LNCAP (cell line): Measurements from ENCODE around the gene GNAL.

Experiments used
- CTCF ChIP-seq: fragments of 450-650 bp; IDR thresholded peaks from 2 replicates; pipeline ENCODE4 v1.5.1; 2017; ENCODE audit warnings: mild to moderate bottlenecking

Gene GNAL

DNA sequence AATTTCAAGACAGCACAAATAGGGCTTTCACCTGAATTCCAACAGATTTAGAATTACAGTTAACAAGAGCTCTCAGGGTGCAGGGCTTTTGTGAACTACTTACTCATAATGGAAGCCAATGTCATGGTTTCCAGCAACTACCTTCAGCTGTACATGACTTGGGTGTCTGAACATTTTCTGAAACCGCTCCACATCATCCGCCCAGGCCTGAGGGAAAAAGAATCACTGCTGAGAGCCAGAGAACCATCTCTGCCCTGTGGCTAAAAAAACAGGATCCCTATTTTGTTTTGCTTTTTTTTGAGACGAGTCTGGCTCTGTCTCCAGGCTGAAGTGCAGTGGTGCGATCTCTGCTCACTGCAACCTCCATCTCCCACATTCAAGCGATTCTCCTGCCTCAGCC, 200.2 kb downstream of the GNAL start:
- TF ChIP-seq CTCF, result no peak

DNA sequence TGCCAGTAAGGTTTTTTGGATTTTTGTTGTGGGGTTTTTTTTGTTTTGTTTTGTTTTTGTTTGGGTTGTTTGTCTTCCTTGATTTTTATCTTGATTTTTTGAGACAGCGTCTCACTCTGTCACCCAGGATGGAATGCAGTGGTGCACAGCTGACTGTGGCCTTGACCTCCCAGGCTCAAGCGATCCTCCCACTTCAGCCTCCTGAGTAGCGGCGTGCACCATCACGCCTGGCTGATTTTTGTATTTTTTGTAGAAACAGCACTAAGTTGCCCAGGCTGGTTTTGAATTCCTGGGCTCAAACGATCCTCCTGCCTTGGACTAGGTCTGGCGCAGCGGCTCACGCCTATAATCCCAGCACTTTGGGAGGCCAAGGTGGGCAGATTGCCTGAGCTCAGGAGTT, 202.7 kb downstream of the GNAL start:
- no peak for TF ChIP-seq CTCF

- no peak for TF ChIP-seq CTCF
These were observed 208.7 kb downstream of the GNAL start for GRCh38 chr18:11897781-11898180.

DNA sequence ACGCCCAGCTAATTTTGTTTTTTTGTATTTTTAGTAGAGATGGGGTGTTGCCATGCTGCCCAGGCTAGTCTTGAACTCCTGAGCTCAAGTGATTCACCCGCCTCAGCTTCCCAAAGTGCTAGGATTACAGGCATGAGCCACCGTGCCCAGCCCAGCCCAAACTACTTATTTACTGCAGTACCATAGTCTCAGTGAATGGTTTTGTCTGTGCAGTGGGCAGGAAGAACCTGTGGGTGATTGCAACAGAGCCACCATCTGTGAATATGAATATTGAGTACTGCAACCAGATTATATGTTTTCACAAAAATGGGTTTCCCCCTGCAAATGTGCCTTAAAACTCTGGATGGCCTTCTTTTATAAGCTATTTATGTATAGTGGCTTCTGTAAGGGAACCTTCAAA, 210.0 kb downstream of the GNAL start:
- no peak for TF ChIP-seq CTCF

DNA sequence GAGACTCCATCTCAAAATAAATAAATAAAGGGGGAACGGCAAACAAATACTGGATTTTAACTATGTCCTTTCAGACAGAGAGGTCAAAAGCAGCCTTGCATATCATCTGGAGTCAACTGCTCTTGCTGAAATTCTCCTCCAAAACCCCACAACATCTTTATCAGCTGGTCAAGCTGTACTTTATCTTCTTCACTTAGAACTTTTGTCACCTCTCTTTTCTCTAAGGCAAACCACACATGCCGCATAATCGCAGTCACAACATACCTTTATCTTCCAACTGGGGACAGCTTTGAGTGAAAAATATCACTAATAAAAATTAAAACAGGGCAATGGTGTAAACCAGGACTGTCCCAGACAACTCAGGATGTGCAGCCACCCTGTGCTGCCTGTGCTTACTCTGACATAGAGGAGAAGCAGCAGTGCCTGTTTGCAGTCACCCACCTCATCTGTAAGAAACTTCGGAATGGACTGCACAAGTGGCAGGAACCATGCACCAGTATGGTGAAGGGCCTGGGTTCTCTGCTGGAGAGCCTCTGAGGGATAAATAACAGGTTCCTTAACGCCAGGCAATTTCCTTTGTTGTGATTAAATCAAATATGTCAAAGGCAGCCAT, 212.9 kb downstream of the GNAL start:
- no peak for TF ChIP-seq CTCF

DNA sequence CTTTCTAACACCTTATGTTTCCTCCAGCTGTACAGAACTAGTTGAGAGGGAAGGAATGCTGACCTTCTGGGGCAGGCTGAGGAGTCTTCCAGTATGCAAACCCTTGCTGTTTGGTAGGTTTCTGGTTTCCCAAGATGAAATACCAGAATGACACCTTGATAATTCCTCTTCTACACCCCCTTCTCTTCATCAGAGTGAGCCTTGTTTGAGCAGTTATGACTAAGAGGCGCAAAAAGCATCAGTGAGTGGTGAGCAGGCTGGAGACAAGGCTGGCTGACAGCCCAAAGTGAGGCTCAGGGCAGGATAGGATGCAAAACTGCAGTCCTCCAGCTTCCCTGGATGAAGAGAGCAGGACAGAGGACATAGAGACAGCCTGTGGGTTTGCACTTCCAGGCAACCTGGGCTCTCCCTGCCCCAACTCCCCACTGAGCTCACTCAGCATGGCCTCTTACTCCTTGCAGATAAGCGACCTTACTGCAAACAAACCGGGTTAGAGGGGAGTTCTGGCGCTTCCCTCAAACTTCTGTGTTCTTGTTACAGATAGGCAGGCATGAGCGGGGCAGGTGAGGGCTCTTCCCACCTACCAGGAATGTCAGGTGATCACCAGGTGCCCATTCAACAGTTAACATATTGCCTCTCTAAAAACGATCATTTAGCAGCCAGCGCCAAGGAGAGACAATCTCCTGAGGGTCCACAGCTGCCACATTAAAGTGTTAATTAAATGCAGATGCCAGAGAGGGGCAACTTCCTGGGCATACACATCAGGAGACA, 213.6 kb downstream of the GNAL start:
- no peak for TF ChIP-seq CTCF

DNA sequence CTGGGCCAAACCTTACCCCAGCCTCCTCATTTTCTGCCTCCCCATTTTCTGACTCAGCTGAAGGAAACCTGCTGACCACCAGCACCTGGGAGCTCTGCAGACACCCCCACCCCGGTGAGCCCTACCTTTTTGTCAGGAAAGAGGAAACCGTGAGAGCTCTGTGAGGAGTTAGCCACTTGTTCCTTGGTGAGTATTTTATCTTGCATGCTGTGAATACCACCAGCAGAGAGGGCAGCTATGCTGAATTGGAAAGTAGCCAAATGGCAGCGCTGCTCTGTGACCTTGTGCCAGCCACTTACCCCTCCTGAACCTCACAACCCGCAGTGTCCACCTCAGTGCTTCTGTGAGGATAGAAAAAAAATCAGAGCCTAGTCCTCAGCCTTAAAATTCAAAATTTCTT, 216.5 kb downstream of the GNAL start:
- no peak for TF ChIP-seq CTCF
